22Rv1 (cell line): Measurements from ENCODE around the gene NECAB2.

Experiments used
- CTCF ChIP-seq: fragments of 450-650 bp; IDR thresholded peaks from 2 replicates; pipeline ENCODE4 v1.5.1; 2017; ENCODE audit warnings: mild to moderate bottlenecking
- ZFX ChIP-seq: fragments of 450-650 bp; IDR thresholded peaks from 2 replicates; pipeline ENCODE4 v1.6.1; 2017; ENCODE audit warnings: antibody characterized with exemption, borderline replicate concordance

DNA sequence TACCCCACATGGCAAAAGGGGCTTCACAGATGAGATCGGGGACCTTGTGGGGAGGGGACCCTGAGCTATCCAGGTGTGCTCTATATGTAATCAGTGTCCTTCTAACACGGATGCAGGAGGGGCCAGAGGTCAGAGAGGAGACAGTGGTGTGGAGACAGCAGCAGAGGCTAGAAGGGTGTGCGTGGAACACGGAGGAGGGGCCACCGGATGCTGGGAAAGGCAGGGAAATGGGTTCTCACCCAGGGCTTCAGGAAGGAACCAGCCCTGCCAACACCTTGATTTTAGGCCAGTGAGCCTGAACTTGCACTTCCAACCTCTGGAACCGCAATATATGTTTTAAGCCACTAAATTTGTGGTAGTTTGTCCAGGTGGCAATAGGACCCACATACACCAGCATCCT, 79.2 kb downstream of the NECAB2 start:
- TF ChIP-seq CTCF (no peak), ZFX (no peak)
